Astrocyte of the spinal cord (primary cell): ENCODE measurements around the gene CDKN2C.

Experiments
- DNase-seq: peaks from one replicate; pipeline ENCODE4 v3.0.0; 2011; ENCODE audit warnings: low read depth, low spot score
- H3K4me3 ChIP-seq: 2 replicates; pipeline ENCODE4 v1.5.1; 2011; ENCODE audit warnings: low read depth, mild to moderate bottlenecking, low read length, moderate library complexity
- in situ Hi-C: cut with HindIII; loops from 2 replicates; pipeline ENCODE4 v1.10.0; 2017; ENCODE audit warnings: low sequenced_read_pairs
- TF ChIP-seq, protein P1 (sequence below): IDR thresholded peaks from 2 replicates; pipeline ENCODE4 v1.5.1; 2012; ENCODE audit warnings: low read depth, mild to moderate bottlenecking, low read length, inconsistent platforms

The CDKN2C gene

DNA sequence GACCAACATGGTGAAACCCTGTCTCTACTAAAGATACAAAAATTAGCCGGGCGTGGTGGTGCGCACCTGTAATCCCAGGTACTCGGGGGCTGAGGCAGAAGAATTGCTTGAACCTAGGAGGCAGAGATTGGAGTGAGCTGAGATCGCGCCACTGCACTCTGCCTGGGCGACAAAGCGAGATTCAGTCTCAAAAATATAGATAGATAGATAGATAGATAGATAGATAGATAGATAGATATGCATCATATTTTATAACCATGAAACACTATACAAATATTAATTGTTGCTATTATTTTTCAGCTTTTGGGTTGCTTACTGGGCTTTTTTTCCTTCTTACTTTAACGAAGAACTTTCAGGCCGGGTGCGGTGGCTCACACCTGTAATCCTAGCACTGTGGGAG, 5.2 kb upstream of the CDKN2C start:
- H3K4me3 ChIP-seq, result no peak overlapping the region
- DNase-seq, result no peak
- TF ChIP-seq, protein P1, sequence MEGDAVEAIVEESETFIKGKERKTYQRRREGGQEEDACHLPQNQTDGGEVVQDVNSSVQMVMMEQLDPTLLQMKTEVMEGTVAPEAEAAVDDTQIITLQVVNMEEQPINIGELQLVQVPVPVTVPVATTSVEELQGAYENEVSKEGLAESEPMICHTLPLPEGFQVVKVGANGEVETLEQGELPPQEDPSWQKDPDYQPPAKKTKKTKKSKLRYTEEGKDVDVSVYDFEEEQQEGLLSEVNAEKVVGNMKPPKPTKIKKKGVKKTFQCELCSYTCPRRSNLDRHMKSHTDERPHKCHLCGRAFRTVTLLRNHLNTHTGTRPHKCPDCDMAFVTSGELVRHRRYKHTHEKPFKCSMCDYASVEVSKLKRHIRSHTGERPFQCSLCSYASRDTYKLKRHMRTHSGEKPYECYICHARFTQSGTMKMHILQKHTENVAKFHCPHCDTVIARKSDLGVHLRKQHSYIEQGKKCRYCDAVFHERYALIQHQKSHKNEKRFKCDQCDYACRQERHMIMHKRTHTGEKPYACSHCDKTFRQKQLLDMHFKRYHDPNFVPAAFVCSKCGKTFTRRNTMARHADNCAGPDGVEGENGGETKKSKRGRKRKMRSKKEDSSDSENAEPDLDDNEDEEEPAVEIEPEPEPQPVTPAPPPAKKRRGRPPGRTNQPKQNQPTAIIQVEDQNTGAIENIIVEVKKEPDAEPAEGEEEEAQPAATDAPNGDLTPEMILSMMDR, result no peak
- in situ Hi-C loops, result no loop called here

DNA sequence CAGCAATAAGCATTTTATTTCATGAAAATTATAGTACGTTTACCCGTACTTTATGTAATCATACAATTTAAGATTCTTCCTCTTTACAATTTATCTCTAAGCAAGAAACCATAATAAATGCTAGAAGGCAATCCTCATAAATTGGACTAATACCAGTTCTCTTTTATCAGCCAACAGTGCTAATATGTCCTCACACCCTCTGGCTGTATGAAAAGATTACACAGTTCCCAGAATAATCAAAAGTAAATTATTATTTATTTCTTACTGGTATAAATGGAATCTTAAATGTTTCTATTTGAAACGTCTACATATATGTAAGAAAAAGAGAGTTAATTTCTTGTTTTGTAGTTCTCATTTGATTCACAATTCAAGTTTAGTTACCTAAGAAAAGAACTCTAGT, 3.1 kb upstream of the CDKN2C start:
- H3K4me3 ChIP-seq, result no peak overlapping the region
- TF ChIP-seq, protein P1, result no peak
- in situ Hi-C loops, result no loop called here
- no peak for DNase-seq

DNA sequence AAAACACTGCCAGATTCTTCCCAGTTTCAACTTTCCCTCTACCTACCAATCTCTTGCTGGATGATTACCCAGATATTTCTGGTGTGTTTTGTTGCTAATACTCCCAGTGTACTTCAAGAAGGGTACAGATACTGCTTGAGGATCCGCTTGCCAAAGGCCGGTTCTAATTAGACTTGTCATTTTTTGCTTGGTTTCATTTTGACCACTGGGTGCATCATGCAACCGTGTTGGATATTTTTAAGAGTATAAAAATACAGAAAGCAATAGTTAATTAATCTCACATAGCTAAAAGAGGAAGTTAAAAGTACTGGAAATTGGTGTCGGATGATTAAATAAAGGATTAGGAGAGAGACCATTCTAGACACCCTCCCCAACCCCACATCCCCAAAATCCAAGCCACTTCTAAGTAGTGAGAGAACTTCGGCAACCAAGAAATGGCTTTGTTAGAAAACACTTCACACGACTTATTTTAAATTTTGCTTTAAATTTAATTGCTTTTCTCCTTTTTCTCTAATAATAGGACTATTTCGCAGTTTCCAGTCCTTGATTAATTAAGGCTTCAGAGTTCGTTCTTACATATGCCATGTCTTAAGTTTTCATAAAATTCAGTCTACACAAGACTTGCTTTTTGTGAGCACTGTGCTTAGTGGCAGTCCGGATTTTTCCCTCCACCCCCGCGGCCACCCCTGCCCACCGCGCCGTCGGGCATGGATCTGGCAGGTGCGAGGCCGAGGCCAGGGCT, 2.5 kb upstream of the CDKN2C start:
- H3K4me3 ChIP-seq, result peak overlapping the region; percentile 59
- in situ Hi-C loops, result no loop called here
- TF ChIP-seq, protein P1, result no peak
- no peak for DNase-seq

DNA sequence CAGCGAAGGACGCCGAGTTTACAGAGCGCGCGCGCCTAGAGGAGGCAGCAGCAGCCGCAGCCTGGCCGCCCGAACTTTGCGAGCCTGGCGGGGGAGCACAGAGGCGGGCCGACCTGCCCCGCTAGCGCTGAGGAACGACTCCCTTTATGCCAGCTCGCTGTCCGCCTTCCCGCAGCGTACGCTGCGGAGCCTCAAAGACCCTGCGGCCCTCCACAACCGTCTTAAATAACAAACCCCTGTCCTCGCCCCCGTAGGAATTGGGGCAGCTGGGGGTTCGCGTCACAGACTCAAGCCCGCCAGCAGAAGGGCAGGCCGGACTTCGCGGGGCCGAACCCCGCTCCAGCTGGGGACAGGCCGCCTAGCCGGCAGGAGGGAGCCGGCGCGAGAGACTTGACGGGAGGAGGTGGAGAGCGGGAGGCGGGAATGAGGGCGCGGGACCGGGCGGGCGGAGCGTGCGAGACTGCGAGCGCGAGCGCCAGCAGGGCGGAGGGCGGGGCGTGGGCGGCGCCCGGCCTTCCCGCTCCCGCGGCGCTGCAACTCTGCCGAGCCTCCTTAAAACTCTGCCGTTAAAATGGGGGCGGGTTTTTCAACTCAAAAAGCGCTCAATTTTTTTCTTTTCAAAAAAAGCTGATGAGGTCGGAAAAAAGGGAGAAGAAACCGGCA, 1.8 kb upstream of the CDKN2C start:
- peak; percentile 95 for DNase-seq
- H3K4me3 ChIP-seq, result peak overlapping the region; percentile 59
- TF ChIP-seq, protein P1, result peak; percentile 33
- in situ Hi-C loops, result no loop called here

DNA sequence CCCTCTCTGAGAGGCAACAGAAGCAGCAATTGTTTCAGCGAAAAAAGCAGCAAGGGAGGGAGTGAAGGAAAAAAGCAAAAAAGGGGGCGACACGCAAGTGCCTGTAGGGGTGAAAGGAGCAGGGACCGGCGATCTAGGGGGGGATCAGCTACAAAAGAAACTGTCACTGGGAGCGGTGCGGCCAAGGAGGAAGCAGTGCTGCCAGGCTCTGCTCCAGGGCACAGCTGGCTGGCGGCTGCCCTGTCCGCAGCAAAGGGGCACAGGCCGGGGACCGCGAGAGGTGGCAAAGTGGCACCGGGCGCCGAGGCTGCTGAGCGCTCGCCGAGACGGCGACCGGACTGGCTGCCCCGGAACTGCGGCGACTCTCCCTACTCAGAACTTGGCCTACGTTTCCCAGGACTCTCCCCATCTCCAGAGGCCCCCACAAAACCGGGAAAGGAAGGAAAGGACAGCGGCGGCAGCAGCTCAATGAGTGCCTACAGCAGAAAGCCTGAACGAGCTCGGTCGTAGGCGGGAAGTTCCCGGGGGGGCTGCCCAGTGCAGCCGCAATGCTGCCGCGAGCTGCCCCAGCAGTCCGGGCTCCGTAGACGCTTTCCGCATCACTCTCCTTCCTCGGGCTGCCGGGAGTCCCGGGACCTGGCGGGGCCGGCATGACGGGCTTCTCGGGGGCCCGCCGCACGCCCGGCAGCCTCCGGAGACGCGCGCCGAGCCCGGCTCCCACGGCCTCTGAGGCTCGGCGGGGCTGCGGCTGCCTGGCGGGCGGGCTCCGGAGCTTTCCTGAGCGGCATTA, 1.0 kb upstream of the CDKN2C start:
- H3K4me3 ChIP-seq, result peak overlapping the region; percentile 59
- peak; percentile 37 for DNase-seq
- in situ Hi-C loops, result no loop called here
- TF ChIP-seq, protein P1, result no peak

DNA sequence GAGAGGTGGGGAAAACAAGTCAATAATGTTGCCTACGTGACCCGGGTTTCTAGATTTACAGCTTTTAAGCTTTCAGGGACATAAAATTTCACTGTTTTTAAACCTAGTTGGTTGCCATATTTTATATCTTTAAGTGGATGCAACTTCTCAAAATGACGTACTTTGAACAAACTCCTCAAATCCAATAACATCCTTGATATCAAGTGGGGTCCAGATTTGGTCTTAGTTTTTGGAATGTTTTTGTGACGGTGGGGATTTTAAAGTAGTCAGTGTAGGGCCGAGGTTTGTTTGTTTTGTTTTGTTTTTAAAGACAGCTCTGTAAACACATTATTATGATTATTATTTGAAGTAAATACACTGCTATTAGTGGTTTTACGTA, 453 bp downstream of the CDKN2C start:
- in situ Hi-C loops, result no loop called here
- TF ChIP-seq, protein P1, result no peak
- no peak for DNase-seq
- H3K4me3 ChIP-seq, result peak overlapping the region; percentile 59
